Trophoblast cell (in vitro differentiated cells and primary cell): ENCODE data around the gene PHF13.

Source experiments
- DNase-seq, 2 donors: peaks; one replicate each; pipeline ENCODE4 v3.0.0-alpha.2; 2016
- H2AFZ ChIP-seq: 2 replicates; pipeline ENCODE4 v1.6.1; 2013; ENCODE audit warnings: low read length, moderate library complexity, mild to moderate bottlenecking; ENCODE audit not compliant: insufficient read depth, poor library complexity
- H2AK5ac ChIP-seq: 2 replicates; pipeline ENCODE4 v1.6.1; 2013; ENCODE audit warnings: mild to moderate bottlenecking, low read length
- H2BK120ac ChIP-seq: 2 replicates; pipeline ENCODE4 v1.6.1; 2013; ENCODE audit warnings: low read length, mild to moderate bottlenecking, moderate library complexity; ENCODE audit not compliant: insufficient read depth, poor library complexity
- H2BK12ac ChIP-seq: 2 replicates; pipeline ENCODE4 v1.6.1; 2013; ENCODE audit warnings: mild to moderate bottlenecking, low read length, moderate library complexity
- H2BK5ac ChIP-seq: 2 replicates; pipeline ENCODE4 v1.6.1; 2013; ENCODE audit warnings: low read length, low read depth, moderate library complexity, mild to moderate bottlenecking; ENCODE audit not compliant: poor library complexity
- H3K14ac ChIP-seq: 2 replicates; pipeline ENCODE4 v1.6.1; 2013; ENCODE audit warnings: mild to moderate bottlenecking, low read length
- H3K18ac ChIP-seq: 2 replicates; pipeline ENCODE4 v1.6.1; 2013; ENCODE audit warnings: mild to moderate bottlenecking, low read length
- H3K23ac ChIP-seq: 2 replicates; pipeline ENCODE4 v1.6.1; 2013; ENCODE audit warnings: low read length
- H3K27ac ChIP-seq: 2 replicates; pipeline ENCODE4 v1.5.1; 2013; ENCODE audit warnings: low read depth, mild to moderate bottlenecking, inconsistent platforms, low read length, moderate library complexity
- H3K27me3 ChIP-seq: 2 replicates; pipeline ENCODE4 v1.6.1; 2013; ENCODE audit warnings: inconsistent platforms, mild to moderate bottlenecking, low read length, moderate library complexity; ENCODE audit not compliant: insufficient read depth
- H3K36me3 ChIP-seq, 2 experiments: 1 replicate in 1 of 2; 2 replicates in 1 of 2; pipeline ENCODE4 v1.6.1; 2013; ENCODE audit warnings: low read length in 2 of 2, mild to moderate bottlenecking in 2 of 2, moderate library complexity in 1 of 2; ENCODE audit not compliant: insufficient read depth in 2 of 2, control insufficient read depth in 1 of 2
- H3K4ac ChIP-seq: 2 replicates; pipeline ENCODE4 v1.6.1; 2013; ENCODE audit warnings: low read depth, mild to moderate bottlenecking, low read length, moderate library complexity
- H3K4me1 ChIP-seq, 2 experiments: 1 replicate in 1 of 2; 2 replicates in 1 of 2; pipeline ENCODE4 v1.6.1; 2013; ENCODE audit warnings: low read length in 2 of 2, mild to moderate bottlenecking in 2 of 2, moderate library complexity in 1 of 2; ENCODE audit not compliant: insufficient read depth in 2 of 2, control insufficient read depth in 1 of 2
- H3K4me2 ChIP-seq: 2 replicates; pipeline ENCODE4 v1.6.1; 2013; ENCODE audit warnings: inconsistent platforms, mild to moderate bottlenecking, low read length, moderate library complexity
- H3K4me3 ChIP-seq: 2 replicates; pipeline ENCODE4 v1.5.1; 2013; ENCODE audit warnings: mild to moderate bottlenecking, low read depth, low read length, inconsistent platforms
- H3K79me1 ChIP-seq: one replicate; pipeline ENCODE4 v1.6.1; 2013; ENCODE audit warnings: low read length
- H3K79me2 ChIP-seq: 2 replicates; pipeline ENCODE4 v1.6.1; 2013; ENCODE audit warnings: low read length, mild to moderate bottlenecking; ENCODE audit not compliant: control insufficient read depth, insufficient read depth, poor library complexity
- H3K9ac ChIP-seq: 2 replicates; pipeline ENCODE4 v1.6.1; 2013; ENCODE audit warnings: mild to moderate bottlenecking, low read length
- H3K9me3 ChIP-seq: 2 replicates; pipeline ENCODE4 v1.6.1; 2013; ENCODE audit warnings: low read depth, mild to moderate bottlenecking, control low read depth, inconsistent platforms, low read length; ENCODE audit not compliant: insufficient read depth
- H4K12ac ChIP-seq: 2 replicates; pipeline ENCODE4 v1.6.1; 2013; ENCODE audit warnings: low read depth, mild to moderate bottlenecking, low read length, moderate library complexity
- H4K8ac ChIP-seq: 2 replicates; pipeline ENCODE4 v1.6.1; 2013; ENCODE audit warnings: low read depth, mild to moderate bottlenecking, low read length, moderate library complexity
- H4K91ac ChIP-seq: one replicate; pipeline ENCODE4 v1.6.1; 2013; ENCODE audit warnings: low read depth, mild to moderate bottlenecking, low read length, moderate library complexity
- WGBS: extraction: QIAGEN DNeasy Blood & Tissue Kit; methylation state at CpG from one replicate; pipeline ENCODE4 v1.1.7; 2013; ENCODE audit warnings: missing lambda C conversion rate; ENCODE audit not compliant: insufficient read length, insufficient coverage; ENCODE audit errors: extremely low coverage; 5-methylcytosine and 5-hydroxymethylcytosine counted together

The PHF13 gene

GRCh38 chr1:6602669-6603237 is 10.8 kb upstream of the PHF13 start, which contains the start of gene KLHL21:
KLHL21 (minus strand) TSS chr1:6602869; CDS start chr1:6602817, 52 bp downstream.
- Histone ChIP-seq H3K4me3 (peak within 1 kb of the TSS; percentile 97), H3K18ac (peak within 1 kb of the TSS; percentile 90), H3K79me1 (peaks cover 35% of the 10 kb centered on the region), H3K27me3 (no peaks in the 10 kb centered on the region), H3K14ac (peak within 1 kb of the TSS; percentile 98), H3K27ac (peak within 1 kb of the TSS; percentile 98), H4K91ac (peak within 1 kb of the TSS; percentile 65), H3K36me3 (peaks cover 13 to 16% of the 10 kb centered on the region in 2 experiments), H2BK120ac (peak within 1 kb of the TSS; percentile 82), H3K4me1 (peaks cover 21 to 25% of the 10 kb centered on the region in 2 experiments), H2BK12ac (peak within 1 kb of the TSS; percentile 25), H4K8ac (peak within 1 kb of the TSS; percentile 98), H3K9ac (peak within 1 kb of the TSS; percentile 67), H3K4ac (peak within 1 kb of the TSS; percentile 95), H3K9me3 (peaks cover 7% of the 10 kb centered on the region), H3K79me2 (peaks cover 36% of the 10 kb centered on the region), H2BK5ac (peak within 1 kb of the TSS; percentile 51), H3K23ac (peak within 1 kb of the TSS; percentile 83), H3K4me2 (peak within 1 kb of the TSS; percentile 99), H4K12ac (peak within 1 kb of the TSS; percentile 96), H2AFZ (peak within 1 kb of the TSS; percentile 74), H2AK5ac (peak within 1 kb of the TSS; percentile 85)
- WGBS, result no CpG with 5 or more reads among the region's 84 CpGs
- peak; percentile 79 to 88 for DNase-seq

GRCh38 chr1:6603238-6603914 is 10.2 kb upstream of the PHF13 start:
- H3K9me3 ChIP-seq, result peaks cover 7% of the 10 kb centered on the region
- peak overlapping the region; percentile 85 for H3K4me2 ChIP-seq
- no peak overlapping the region for H3K23ac ChIP-seq
- no peaks in the 10 kb centered on the region for H3K27me3 ChIP-seq
- H3K4me3 ChIP-seq, result peak overlapping the region; percentile 50
- H3K14ac ChIP-seq, result peak overlapping the region; percentile 98
- H4K91ac ChIP-seq, result peak overlapping the region; percentile 65
- peaks cover 36% of the 10 kb centered on the region for H3K79me2 ChIP-seq
- peak overlapping the region; percentile 82 for H2BK120ac ChIP-seq
- peak overlapping the region; percentile 98 for H3K27ac ChIP-seq
- peak overlapping the region; percentile 51 for H2BK5ac ChIP-seq
- H3K9ac ChIP-seq, result peak overlapping the region; percentile 67
- peak overlapping the region; percentile 90 for H3K18ac ChIP-seq
- peak overlapping the region; percentile 25 for H2BK12ac ChIP-seq
- H3K4ac ChIP-seq, result peak overlapping the region; percentile 5
- H3K79me1 ChIP-seq, result peaks cover 35% of the 10 kb centered on the region
- peak overlapping the region; percentile 85 for H2AK5ac ChIP-seq
- peak overlapping the region; percentile 96 for H4K12ac ChIP-seq
- peak overlapping the region; percentile 98 for H4K8ac ChIP-seq
- no CpG with 5 or more reads among the region's 36 CpGs for WGBS
- H3K4me1 ChIP-seq, result peaks cover 21 to 25% of the 10 kb centered on the region in 2 experiments
- peaks cover 9 to 11% of the 10 kb centered on the region in 2 experiments for H3K36me3 ChIP-seq
- H2AFZ ChIP-seq, result peak overlapping the region; percentile 74
- peak; percentile 86 to 89 for DNase-seq

- Histone ChIP-seq H3K4me2 (peak overlapping the region; percentile 85), H3K14ac (peak overlapping the region; percentile 98), H3K27ac (peak overlapping the region; percentile 98), H3K79me2 (peaks cover 36% of the 10 kb centered on the region), H3K4me3 (no peak overlapping the region), H3K9me3 (peaks cover 5% of the 10 kb centered on the region), H2AFZ (peak overlapping the region; percentile 74), H3K27me3 (no peaks in the 10 kb centered on the region), H3K4me1 (peaks cover 21 to 25% of the 10 kb centered on the region in 2 experiments), H3K23ac (no peak overlapping the region), H3K36me3 (peaks cover 6 to 7% of the 10 kb centered on the region in 2 experiments), H3K9ac (peak overlapping the region; percentile 57), H4K12ac (peak overlapping the region; percentile 96), H4K8ac (peak overlapping the region; percentile 98), H3K79me1 (peaks cover 35% of the 10 kb centered on the region), H2AK5ac (no peak overlapping the region), H2BK12ac (peak overlapping the region; percentile 25), H2BK5ac (peak overlapping the region; percentile 51), H2BK120ac (peak overlapping the region; percentile 82), H4K91ac (peak overlapping the region; percentile 65), H3K18ac (peak overlapping the region; percentile 90), H3K4ac (peak overlapping the region; percentile 5)
- no CpG with 5 or more reads among the region's 19 CpGs for WGBS
- peak; percentile 65 to 76 for DNase-seq
Observed at GRCh38 chr1:6603915-6604558, 9.5 kb upstream of the PHF13 start.

GRCh38 chr1:6612641-6613360 is 730 bp upstream of the PHF13 start:
- H4K91ac ChIP-seq, result peak overlapping the region; percentile 67
- peaks cover 10 to 12% of the 10 kb centered on the region in 2 experiments for H3K36me3 ChIP-seq
- peak overlapping the region; percentile 78 for H2BK5ac ChIP-seq
- peak overlapping the region; percentile 80 for H2AK5ac ChIP-seq
- peak overlapping the region; percentile 15 for H3K9ac ChIP-seq
- peak; percentile 87 to 93 for DNase-seq
- peak overlapping the region; percentile 59 for H4K8ac ChIP-seq
- WGBS, result no CpG with 5 or more reads among the region's 67 CpGs
- H3K14ac ChIP-seq, result peak overlapping the region; percentile 85
- peak overlapping the region; percentile 86 for H3K4me3 ChIP-seq
- H3K27ac ChIP-seq, result peak overlapping the region; percentile 73
- peak overlapping the region; percentile 50 for H2AFZ ChIP-seq
- peak overlapping the region; percentile 84 for H3K18ac ChIP-seq
- H3K4me1 ChIP-seq, result peaks cover 0 to 6% of the 10 kb centered on the region in 2 experiments
- peak overlapping the region; percentile 42 for H2BK12ac ChIP-seq
- no peak overlapping the region for H3K23ac ChIP-seq
- peaks cover 16% of the 10 kb centered on the region for H3K79me1 ChIP-seq
- H3K27me3 ChIP-seq, result no peaks in the 10 kb centered on the region
- H2BK120ac ChIP-seq, result peak overlapping the region; percentile 68
- H3K79me2 ChIP-seq, result peaks cover 26% of the 10 kb centered on the region
- H3K4ac ChIP-seq, result peak overlapping the region; percentile 76
- H3K4me2 ChIP-seq, result peak overlapping the region; percentile 100
- no peaks in the 10 kb centered on the region for H3K9me3 ChIP-seq
- peak overlapping the region; percentile 85 for H4K12ac ChIP-seq
